GM12873 (cell line): ENCODE measurements around the gene YBX2.

Source experiments
- CTCF ChIP-seq: IDR thresholded peaks from 2 replicates; pipeline ENCODE4 v1.5.1; 2012; ENCODE audit warnings: low read depth, mild to moderate bottlenecking, moderate library complexity, low read length, control low read depth; ENCODE audit not compliant: insufficient read depth; ENCODE audit errors: missing control alignments

The YBX2 gene

GRCh38 chr17:7296189-7296861, 1.9 kb upstream of the YBX2 start:
- TF ChIP-seq CTCF: peak; percentile 82

- no peak for TF ChIP-seq CTCF
Measured at GRCh38 chr17:7295230-7296180, 1.1 kb upstream of the YBX2 start.

- no peak for TF ChIP-seq CTCF
Measured at GRCh38 chr17:7293816-7294613, 424 bp downstream of the YBX2 start.

GRCh38 chr17:7293159-7293558, 1.3 kb downstream of the YBX2 start:
- no peak for TF ChIP-seq CTCF

- TF ChIP-seq CTCF: no peak
Measured at GRCh38 chr17:7292729-7293128, 1.7 kb downstream of the YBX2 start.

GRCh38 chr17:7292194-7292593, 2.2 kb downstream of the YBX2 start:
- no peak for TF ChIP-seq CTCF

GRCh38 chr17:7290685-7291084, 3.8 kb downstream of the YBX2 start:
- TF ChIP-seq CTCF: no peak
